ENCODE measurements around the gene MCOLN2. TPM values are rescaled to one million over a fixed set of nuclear protein-coding genes. Genes with fewer than 3 reads are reported as not detected.

The MCOLN2 gene
- total RNA-seq, 1 donor = 1.7 TPM

DNA sequence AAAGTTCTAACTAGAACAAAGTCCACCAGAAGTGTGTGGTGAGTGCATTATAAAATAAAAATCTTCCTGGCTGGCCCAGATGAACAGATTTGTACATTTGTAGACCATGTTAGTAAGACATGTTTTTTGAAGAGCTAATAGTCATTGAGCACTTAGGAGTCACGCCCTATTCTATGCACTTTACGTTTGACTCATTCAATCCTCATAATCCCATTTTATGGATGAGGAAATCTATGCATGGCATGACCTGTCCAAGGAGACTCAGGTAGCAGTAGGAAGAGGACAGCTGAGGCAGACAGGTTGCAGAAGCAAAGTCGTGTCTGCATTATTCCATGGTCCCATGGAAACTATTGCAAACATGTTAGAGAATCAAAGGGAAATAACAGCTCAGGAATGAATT lies 73.6 kb downstream of the MCOLN2 start:
- H3K4me3 ChIP-seq (ENCODE audit: low read depth, low read length) = no peak overlapping the region
- TF ChIP-seq, protein P1, sequence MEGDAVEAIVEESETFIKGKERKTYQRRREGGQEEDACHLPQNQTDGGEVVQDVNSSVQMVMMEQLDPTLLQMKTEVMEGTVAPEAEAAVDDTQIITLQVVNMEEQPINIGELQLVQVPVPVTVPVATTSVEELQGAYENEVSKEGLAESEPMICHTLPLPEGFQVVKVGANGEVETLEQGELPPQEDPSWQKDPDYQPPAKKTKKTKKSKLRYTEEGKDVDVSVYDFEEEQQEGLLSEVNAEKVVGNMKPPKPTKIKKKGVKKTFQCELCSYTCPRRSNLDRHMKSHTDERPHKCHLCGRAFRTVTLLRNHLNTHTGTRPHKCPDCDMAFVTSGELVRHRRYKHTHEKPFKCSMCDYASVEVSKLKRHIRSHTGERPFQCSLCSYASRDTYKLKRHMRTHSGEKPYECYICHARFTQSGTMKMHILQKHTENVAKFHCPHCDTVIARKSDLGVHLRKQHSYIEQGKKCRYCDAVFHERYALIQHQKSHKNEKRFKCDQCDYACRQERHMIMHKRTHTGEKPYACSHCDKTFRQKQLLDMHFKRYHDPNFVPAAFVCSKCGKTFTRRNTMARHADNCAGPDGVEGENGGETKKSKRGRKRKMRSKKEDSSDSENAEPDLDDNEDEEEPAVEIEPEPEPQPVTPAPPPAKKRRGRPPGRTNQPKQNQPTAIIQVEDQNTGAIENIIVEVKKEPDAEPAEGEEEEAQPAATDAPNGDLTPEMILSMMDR (IDR thresholded peaks at IDR 0.05; ENCODE audit: insufficient read depth, low read depth, low read length) = no peak
- DNase-seq (ENCODE audit: low read depth) = no peak

GRCh38 chr1:84920159-84920558 lies 76.8 kb downstream of the MCOLN2 start:
- TF ChIP-seq, protein P1 (IDR thresholded peaks at IDR 0.05; ENCODE audit: insufficient read depth, low read depth, low read length) = no peak
- H3K4me3 ChIP-seq (ENCODE audit: low read depth, low read length) = no peak overlapping the region
- DNase-seq (ENCODE audit: low read depth) = no peak

DNA sequence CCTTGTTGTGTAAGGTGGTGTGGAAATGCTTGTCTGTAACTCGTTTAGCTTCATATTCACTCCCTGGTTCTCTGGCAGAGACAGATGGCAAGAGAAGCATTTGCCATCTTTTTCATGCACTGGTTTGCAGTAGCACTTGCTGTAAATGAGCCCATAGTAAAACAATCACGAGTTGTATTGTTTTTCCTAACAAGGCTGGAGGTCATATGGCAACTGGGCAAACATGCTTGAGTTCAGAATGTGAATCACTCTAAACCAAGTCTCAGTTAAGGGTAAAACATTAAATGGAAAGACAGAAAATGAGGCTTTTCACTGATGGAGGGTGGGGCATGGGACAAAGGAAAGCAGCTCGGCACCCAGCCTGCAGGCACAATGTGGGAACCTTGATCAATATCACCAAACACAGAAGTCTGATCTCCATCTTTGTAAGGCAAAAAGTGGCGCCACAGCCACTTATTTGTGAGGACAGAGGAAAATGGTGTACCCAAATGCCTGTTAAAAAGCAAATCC lies 77.4 kb downstream of the MCOLN2 start:
- DNase-seq (ENCODE audit: low read depth) = no peak
- TF ChIP-seq, protein P1 (IDR thresholded peaks at IDR 0.05; ENCODE audit: insufficient read depth, low read depth, low read length) = no peak
- H3K4me3 ChIP-seq (ENCODE audit: low read depth, low read length) = no peak overlapping the region

GRCh38 chr1:84918726-84919336 lies 78.1 kb downstream of the MCOLN2 start:
- DNase-seq (ENCODE audit: low read depth) = no peak
- H3K4me3 ChIP-seq (ENCODE audit: low read depth, low read length) = no peak overlapping the region
- TF ChIP-seq, protein P1 (IDR thresholded peaks at IDR 0.05; ENCODE audit: insufficient read depth, low read depth, low read length) = no peak

GRCh38 chr1:84916897-84917296 lies 80.0 kb downstream of the MCOLN2 start:
- DNase-seq (ENCODE audit: low read depth) = no peak
- TF ChIP-seq, protein P1 (IDR thresholded peaks at IDR 0.05; ENCODE audit: insufficient read depth, low read depth, low read length) = no peak
- H3K4me3 ChIP-seq (ENCODE audit: low read depth, low read length) = no peak overlapping the region

GRCh38 chr1:84913555-84913892 lies 83.4 kb downstream of the MCOLN2 start:
- no peak overlapping the region for H3K4me3 ChIP-seq (ENCODE audit: low read depth, low read length)
- TF ChIP-seq, protein P1 (IDR thresholded peaks at IDR 0.05; ENCODE audit: insufficient read depth, low read depth, low read length) = no peak
- peak; percentile 92 for DNase-seq (ENCODE audit: low read depth)
